ENCODE measurements around the gene SLC27A4.
A peak's percentile ranks its signal among the peaks of the same experiment; 100 is the strongest.

Gene SLC27A4

DNA sequence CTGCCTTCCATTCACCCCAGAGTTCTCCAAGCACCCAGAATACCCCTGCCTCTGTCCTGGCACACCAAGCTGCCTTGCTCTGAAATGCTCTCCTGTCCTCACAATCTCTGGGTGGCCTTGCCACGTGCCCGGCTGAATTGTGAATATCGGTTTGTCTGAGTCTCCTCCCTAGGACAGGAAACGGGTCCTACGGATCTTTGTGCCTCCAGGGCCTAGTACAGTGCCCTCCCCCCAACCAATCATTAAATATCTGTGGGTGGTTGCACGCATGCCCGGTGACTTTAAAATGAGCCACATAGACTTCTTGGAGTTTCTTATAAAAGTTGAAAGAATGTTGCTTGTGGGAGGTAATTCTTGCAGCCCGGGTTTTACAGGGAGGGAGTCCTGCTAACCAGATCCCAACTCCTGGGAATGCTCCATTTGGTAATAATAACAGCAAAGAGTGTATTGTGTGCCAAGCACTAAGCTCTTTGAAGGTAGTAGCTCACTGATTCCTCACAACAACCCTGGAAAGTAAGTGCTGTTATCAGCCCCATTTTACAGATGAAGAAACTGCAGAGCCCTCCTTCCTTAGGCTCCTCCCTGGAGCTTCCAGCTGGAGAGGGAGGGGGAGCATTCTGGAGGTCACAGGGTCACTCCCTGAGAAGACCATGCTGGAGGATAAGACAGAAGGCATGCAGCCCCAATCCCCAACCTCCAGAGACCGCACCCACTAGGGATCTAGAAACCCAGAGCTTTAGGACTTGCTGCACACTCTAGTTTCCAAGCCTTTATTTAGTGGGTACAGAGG lies 54.2 kb downstream of the SLC27A4 start:
- no peak for TF ChIP-seq GABPA (IDR thresholded peaks at IDR 0.05; ENCODE audit: low read depth)
- TF ChIP-seq, protein P1, sequence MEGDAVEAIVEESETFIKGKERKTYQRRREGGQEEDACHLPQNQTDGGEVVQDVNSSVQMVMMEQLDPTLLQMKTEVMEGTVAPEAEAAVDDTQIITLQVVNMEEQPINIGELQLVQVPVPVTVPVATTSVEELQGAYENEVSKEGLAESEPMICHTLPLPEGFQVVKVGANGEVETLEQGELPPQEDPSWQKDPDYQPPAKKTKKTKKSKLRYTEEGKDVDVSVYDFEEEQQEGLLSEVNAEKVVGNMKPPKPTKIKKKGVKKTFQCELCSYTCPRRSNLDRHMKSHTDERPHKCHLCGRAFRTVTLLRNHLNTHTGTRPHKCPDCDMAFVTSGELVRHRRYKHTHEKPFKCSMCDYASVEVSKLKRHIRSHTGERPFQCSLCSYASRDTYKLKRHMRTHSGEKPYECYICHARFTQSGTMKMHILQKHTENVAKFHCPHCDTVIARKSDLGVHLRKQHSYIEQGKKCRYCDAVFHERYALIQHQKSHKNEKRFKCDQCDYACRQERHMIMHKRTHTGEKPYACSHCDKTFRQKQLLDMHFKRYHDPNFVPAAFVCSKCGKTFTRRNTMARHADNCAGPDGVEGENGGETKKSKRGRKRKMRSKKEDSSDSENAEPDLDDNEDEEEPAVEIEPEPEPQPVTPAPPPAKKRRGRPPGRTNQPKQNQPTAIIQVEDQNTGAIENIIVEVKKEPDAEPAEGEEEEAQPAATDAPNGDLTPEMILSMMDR (IDR thresholded peaks at IDR 0.05; ENCODE audit: insufficient read depth, low read length): no peak
- no peak overlapping the region for H3K27ac ChIP-seq (replicated peaks)
- H3K4me3 ChIP-seq (replicated peaks; ENCODE audit: insufficient read depth, low read length): no peak overlapping the region
- H3K27me3 ChIP-seq (ENCODE audit: insufficient read depth, poor library complexity, severe bottlenecking): no peaks in the 10 kb centered on the region
- no peak for DNase-seq (ENCODE audit: low read depth in 1 of 2, low spot score in 1 of 2)

DNA sequence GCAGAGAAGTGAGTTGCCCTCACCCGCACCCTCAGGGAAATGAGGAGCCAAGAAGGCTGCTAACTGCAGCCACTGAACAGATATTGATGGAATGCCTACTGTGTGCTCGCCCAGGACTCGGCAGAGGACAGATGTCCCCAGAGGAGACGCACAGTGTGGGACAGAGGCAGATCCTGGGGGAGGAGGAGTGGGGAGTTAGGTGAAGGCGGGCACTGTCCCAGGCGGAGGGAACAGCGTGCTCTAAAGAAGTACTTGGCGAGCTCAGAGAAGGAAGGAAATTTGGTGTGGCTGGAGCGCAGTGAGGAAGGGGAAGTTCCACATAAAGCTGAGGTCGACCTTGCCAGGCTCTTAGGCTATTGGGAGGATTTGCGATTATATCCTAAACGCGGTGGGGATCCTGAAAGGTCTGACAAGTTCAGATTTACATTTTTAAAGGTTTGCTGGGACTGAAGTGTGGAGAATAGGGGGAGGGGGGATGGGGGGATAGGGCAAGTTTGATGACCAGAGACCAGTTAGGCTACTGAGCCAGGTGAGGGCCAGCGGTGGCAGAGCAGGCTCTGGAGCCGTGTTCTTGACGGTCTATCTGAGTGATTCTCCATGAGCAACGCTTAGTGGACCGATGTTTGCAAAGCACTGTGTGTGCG lies 56.8 kb downstream of the SLC27A4 start:
- Histone ChIP-seq H3K27ac (replicated peaks) (no peak overlapping the region), H3K27me3 (ENCODE audit: insufficient read depth, poor library complexity, severe bottlenecking) (no peaks in the 10 kb centered on the region), H3K4me3 (replicated peaks; ENCODE audit: insufficient read depth, low read length) (no peak overlapping the region)
- peak; percentile 37 to 62 for DNase-seq (ENCODE audit: low read depth in 1 of 2, low spot score in 1 of 2)
- TF ChIP-seq POLR2AphosphoS5 (IDR thresholded peaks at IDR 0.05; ENCODE audit: low read depth) (no peak), REST (IDR thresholded peaks at IDR 0.05; ENCODE audit: insufficient replicate concordance, low read depth) (no peak), GABPA (IDR thresholded peaks at IDR 0.05; ENCODE audit: low read depth) (no peak), SPI1 (IDR thresholded peaks at IDR 0.05; ENCODE audit: borderline replicate concordance, low read depth) (peak; percentile 35; the same call in 1 of the 2 replicates)
- TF ChIP-seq, protein P1 (IDR thresholded peaks at IDR 0.05; ENCODE audit: insufficient read depth, low read length): no peak

GRCh38 chr9:128397831-128398230 lies 57.5 kb downstream of the SLC27A4 start:
- H3K27me3 ChIP-seq (ENCODE audit: insufficient read depth, poor library complexity, severe bottlenecking): no peaks in the 10 kb centered on the region

More at GRCh38 chr9:128397831-128398230, 57.5 kb downstream of the SLC27A4 start:
- Histone ChIP-seq H3K4me3 (replicated peaks; ENCODE audit: insufficient read depth, low read length) (no peak overlapping the region), H3K27ac (replicated peaks) (no peak overlapping the region)
- no peak for DNase-seq (ENCODE audit: low read depth in 1 of 2, low spot score in 1 of 2)
- TF ChIP-seq, protein P1 (IDR thresholded peaks at IDR 0.05; ENCODE audit: insufficient read depth, low read length): no peak
- no peak for TF ChIP-seq SPI1 (IDR thresholded peaks at IDR 0.05; ENCODE audit: borderline replicate concordance, low read depth)
- TF ChIP-seq POLR2AphosphoS5 (IDR thresholded peaks at IDR 0.05; ENCODE audit: low read depth): no peak
- TF ChIP-seq REST (IDR thresholded peaks at IDR 0.05; ENCODE audit: insufficient replicate concordance, low read depth): no peak
- no peak for TF ChIP-seq GABPA (IDR thresholded peaks at IDR 0.05; ENCODE audit: low read depth)

Data from HL-60 (cell line).